ENCODE data around the gene SENP5. TPM values are rescaled to one million over a fixed set of nuclear protein-coding genes. Genes with fewer than 3 reads are reported as not detected.

Gene SENP5
- total RNA-seq, 1 experiment from 2014 or later, result 33.6 TPM

DNA sequence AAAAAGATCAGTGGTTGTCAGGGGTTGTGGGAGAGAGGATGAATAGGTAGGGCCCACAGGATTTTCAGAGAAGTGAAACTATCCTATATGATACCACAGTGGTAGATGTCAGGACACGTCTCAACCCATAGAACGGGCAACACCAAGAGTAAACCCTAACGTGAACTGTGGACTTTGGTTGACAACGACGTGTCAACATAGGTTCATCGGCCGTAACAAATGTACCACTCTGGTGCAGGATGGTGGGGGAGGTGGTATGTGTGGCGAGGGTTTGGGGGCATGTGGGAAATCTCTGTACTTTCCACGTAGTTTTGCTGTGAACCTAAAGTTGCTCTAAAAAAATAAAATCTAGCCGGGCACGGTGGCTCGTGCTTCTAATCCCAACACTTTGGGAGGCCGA is 113.9 kb downstream of the SENP5 start:
- H3K4me3 Mint-ChIP-seq (ENCODE audit: unreplicated experiment), result no peak overlapping the region
- H3K27ac Mint-ChIP-seq (ENCODE audit: unreplicated experiment), result no peak overlapping the region
- CTCF ChIA-PET, result interaction anchor here (1.2 kb wide), 1 partner anchor 48 kb away, joined by 3 read pairs; the partner anchor contains the start of gene MELTF
- no peaks in the 10 kb centered on the region for H3K27me3 Mint-ChIP-seq (ENCODE audit: insufficient read depth, unreplicated experiment)
- peaks cover 19% of the 10 kb centered on the region for H3K9me3 Mint-ChIP-seq (ENCODE audit: unreplicated experiment)
- no peaks in the 10 kb centered on the region for H3K27me3 ChIP-seq (replicated peaks; ENCODE audit: control insufficient read depth, insufficient read depth, low read length)
- no peaks in the 10 kb centered on the region for H3K36me3 Mint-ChIP-seq (ENCODE audit: insufficient read depth, unreplicated experiment)
- H3K36me3 ChIP-seq (ENCODE audit: control insufficient read depth, insufficient read depth, low read length), result no peaks in the 10 kb centered on the region
- H3K9me3 ChIP-seq, result 0 out of 2 replicates have a peak, but pooled peaks cover 9% of the 10 kb centered on the region
- H3K4me3 ChIP-seq (ENCODE audit: low read depth, low read length), result no peak overlapping the region
- BruUV-seq (replicated peaks), result no TSS peak
- POLR2A ChIA-PET, result no interaction called here
- peaks cover 5% of the 10 kb centered on the region; the same call in 1 of the 2 replicates for H3K4me1 ChIP-seq
- no peaks in the 10 kb centered on the region for H3K4me1 Mint-ChIP-seq (ENCODE audit: low read depth, unreplicated experiment)
- DNase-seq, result no peak
- TF ChIP-seq, protein P1, sequence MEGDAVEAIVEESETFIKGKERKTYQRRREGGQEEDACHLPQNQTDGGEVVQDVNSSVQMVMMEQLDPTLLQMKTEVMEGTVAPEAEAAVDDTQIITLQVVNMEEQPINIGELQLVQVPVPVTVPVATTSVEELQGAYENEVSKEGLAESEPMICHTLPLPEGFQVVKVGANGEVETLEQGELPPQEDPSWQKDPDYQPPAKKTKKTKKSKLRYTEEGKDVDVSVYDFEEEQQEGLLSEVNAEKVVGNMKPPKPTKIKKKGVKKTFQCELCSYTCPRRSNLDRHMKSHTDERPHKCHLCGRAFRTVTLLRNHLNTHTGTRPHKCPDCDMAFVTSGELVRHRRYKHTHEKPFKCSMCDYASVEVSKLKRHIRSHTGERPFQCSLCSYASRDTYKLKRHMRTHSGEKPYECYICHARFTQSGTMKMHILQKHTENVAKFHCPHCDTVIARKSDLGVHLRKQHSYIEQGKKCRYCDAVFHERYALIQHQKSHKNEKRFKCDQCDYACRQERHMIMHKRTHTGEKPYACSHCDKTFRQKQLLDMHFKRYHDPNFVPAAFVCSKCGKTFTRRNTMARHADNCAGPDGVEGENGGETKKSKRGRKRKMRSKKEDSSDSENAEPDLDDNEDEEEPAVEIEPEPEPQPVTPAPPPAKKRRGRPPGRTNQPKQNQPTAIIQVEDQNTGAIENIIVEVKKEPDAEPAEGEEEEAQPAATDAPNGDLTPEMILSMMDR (IDR thresholded peaks at IDR 0.05; ENCODE audit: insufficient read depth in 1 of 2, low read depth in 1 of 2, low read length in 1 of 2, severe bottlenecking in 1 of 2, unreplicated experiment in 1 of 2), result no peak
- intact Hi-C loops (cut with micrococcal nuclease; ENCODE audit: unreplicated experiment), result no loop called here

DNA sequence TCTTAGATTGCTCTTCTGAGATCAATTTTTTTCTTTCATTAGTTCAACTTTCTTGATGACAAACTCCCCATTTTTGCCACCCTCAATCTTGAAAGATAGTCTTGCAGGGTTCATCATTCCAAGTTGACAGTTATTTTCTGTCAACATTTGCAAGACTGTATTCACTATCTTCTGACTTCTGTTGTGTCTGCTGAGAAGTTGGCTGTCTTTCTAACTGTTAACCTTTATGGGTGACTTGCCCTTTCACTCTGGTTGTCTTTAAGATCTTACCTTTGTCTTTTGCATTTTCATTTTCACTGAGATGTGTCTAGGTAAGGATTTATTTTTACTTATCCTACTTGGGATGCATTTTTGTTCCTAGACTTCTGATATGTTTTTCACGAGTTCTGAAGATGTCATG is 115.5 kb downstream of the SENP5 start:
- DNase-seq, result no peak
- BruUV-seq (replicated peaks), result no TSS peak
- H3K27me3 Mint-ChIP-seq (ENCODE audit: insufficient read depth, unreplicated experiment), result no peaks in the 10 kb centered on the region
- no peak overlapping the region for H3K27ac Mint-ChIP-seq (ENCODE audit: unreplicated experiment)
- Histone ChIP-seq H3K4me1 (peaks cover 14% of the 10 kb centered on the region), H3K36me3 (ENCODE audit: control insufficient read depth, insufficient read depth, low read length) (no peaks in the 10 kb centered on the region), H3K4me3 (ENCODE audit: low read depth, low read length) (no peak overlapping the region), H3K9me3 (0 out of 2 replicates have a peak, but pooled peaks cover 9% of the 10 kb centered on the region), H3K27me3 (replicated peaks; ENCODE audit: control insufficient read depth, insufficient read depth, low read length) (no peaks in the 10 kb centered on the region)
- no peaks in the 10 kb centered on the region for H3K36me3 Mint-ChIP-seq (ENCODE audit: insufficient read depth, unreplicated experiment)
- CTCF ChIA-PET, result no interaction called here
- H3K9me3 Mint-ChIP-seq (ENCODE audit: unreplicated experiment), result peaks cover 19% of the 10 kb centered on the region
- no peak overlapping the region for H3K4me3 Mint-ChIP-seq (ENCODE audit: unreplicated experiment)
- H3K4me1 Mint-ChIP-seq (ENCODE audit: low read depth, unreplicated experiment), result peaks cover 7% of the 10 kb centered on the region
- intact Hi-C loops (cut with micrococcal nuclease; ENCODE audit: unreplicated experiment), result no loop called here
- TF ChIP-seq, protein P1 (IDR thresholded peaks at IDR 0.05; ENCODE audit: insufficient read depth in 1 of 2, low read depth in 1 of 2, low read length in 1 of 2, severe bottlenecking in 1 of 2, unreplicated experiment in 1 of 2), result no peak
- POLR2A ChIA-PET, result no interaction called here

Other genes starting within 250 kb of the SENP5 start
- gene NRROS, start 228.2 kb upstream of the SENP5 start, total RNA-seq (2022), result 1.5 and 2.0 TPM in 2 replicates
- 1.6 and 1.7 TPM in 2 replicates for gene CEP19, start 155.7 kb upstream of the SENP5 start, total RNA-seq (2022)
- 24.6 and 31.1 TPM in 2 replicates for gene PIGX, start 155.5 kb upstream of the SENP5 start, total RNA-seq (2022)
- 73.7 and 89.6 TPM in 2 replicates for gene PAK2, start 128.1 kb upstream of the SENP5 start, total RNA-seq (2022)
- gene NCBP2, start 74.6 kb downstream of the SENP5 start, total RNA-seq (2022), result 66.8 and 70.7 TPM in 2 replicates
- 4.9 and 5.1 TPM in 2 replicates for gene PIGZ, start 100.9 kb downstream of the SENP5 start, total RNA-seq (2022)
- 29.3 and 30.6 TPM in 2 replicates for gene MELTF, start 161.9 kb downstream of the SENP5 start, total RNA-seq (2022)